GM13977 (cell line): ENCODE measurements around the gene PRPF31.
A peak's percentile ranks its signal among the peaks of the same experiment; 100 is the strongest.

Source experiments
- DNase-seq: peaks from one replicate; pipeline ENCODE4 v3.0.0; 2012; ENCODE audit warnings: low spot score
- CTCF ChIP-seq: IDR thresholded peaks from 2 replicates; pipeline ENCODE4 v1.5.1; 2012; ENCODE audit warnings: mild to moderate bottlenecking, control low read depth; ENCODE audit not compliant: insufficient read depth; ENCODE audit errors: extremely low read depth, missing control alignments
- in situ Hi-C: fragments of 300-500 bp; cut with MboI; formaldehyde crosslinking; loops from one replicate; pipeline ENCODE4 v1.12.0; 2022; ENCODE audit warnings: low sequenced_read_pairs, low pct_unique_long_range_greater_than_20kb, mixed read lengths, inconsistent platforms; ENCODE audit not compliant: unreplicated experiment

PRPF31 gene

GRCh38 chr19:54108496-54108895 is 7.1 kb upstream of the PRPF31 start:
- no peak for DNase-seq
- no peak for TF ChIP-seq CTCF
- in situ Hi-C loops: no loop called here

- DNase-seq: no peak
- TF ChIP-seq CTCF: no peak
- in situ Hi-C loops: no loop called here
Measured at GRCh38 chr19:54109651-54110050, 5.9 kb upstream of the PRPF31 start.

- DNase-seq: peak; percentile 70
- no peak for TF ChIP-seq CTCF
- in situ Hi-C loops: no loop called here
Measured at GRCh38 chr19:54114340-54115108, 1.0 kb upstream of the PRPF31 start.

- no peak for DNase-seq
- TF ChIP-seq CTCF: no peak
- in situ Hi-C loops: no loop called here
Measured at GRCh38 chr19:54121259-54121658, 5.7 kb downstream of the PRPF31 start.

- no peak for DNase-seq
- TF ChIP-seq CTCF: no peak
- in situ Hi-C loops: no loop called here
Measured at GRCh38 chr19:54123682-54124081, 8.1 kb downstream of the PRPF31 start.

- DNase-seq: no peak
- no peak for TF ChIP-seq CTCF
- in situ Hi-C loops: no loop called here
Measured at GRCh38 chr19:54124393-54124792, 8.8 kb downstream of the PRPF31 start.
